HG03066 (cell line): ENCODE measurements around the gene SKAP1.
"Not testable (repeated sequence)": the region's sequence is repeated elsewhere in the genome, so short reads cannot be mapped to it uniquely, and the experiment has no call there.

ENCODE experiments used
- ATAC-seq: cut with Tn5 transposase; IDR thresholded peaks from one replicate; pipeline ENCODE4 v1.9.1; 2021; ENCODE audit warnings: low read depth; ENCODE audit not compliant: unreplicated experiment

The SKAP1 gene

GRCh38 chr17:48229936-48230335, 200.1 kb downstream of the SKAP1 start:
- no peak for ATAC-seq

GRCh38 chr17:48228720-48229119, 201.3 kb downstream of the SKAP1 start:
- ATAC-seq, result no peak

- ATAC-seq, result no peak
Observed at GRCh38 chr17:48225725-48226567, 204.1 kb downstream of the SKAP1 start.

- ATAC-seq, result no peak
Observed at GRCh38 chr17:48223945-48224344, 206.1 kb downstream of the SKAP1 start.

- no peak for ATAC-seq
Observed at GRCh38 chr17:48219617-48220016, 210.4 kb downstream of the SKAP1 start.

- ATAC-seq, result no peak
Observed at GRCh38 chr17:48215583-48216139, 214.4 kb downstream of the SKAP1 start.

GRCh38 chr17:48213797-48214196, 216.2 kb downstream of the SKAP1 start:
- ATAC-seq, result no peak

- no peak for ATAC-seq
Observed at GRCh38 chr17:48211787-48212186, 218.2 kb downstream of the SKAP1 start.

GRCh38 chr17:48211011-48211410, 219.0 kb downstream of the SKAP1 start:
- ATAC-seq, result no peak

- ATAC-seq, result no peak
Observed at GRCh38 chr17:48209973-48210372, 220.0 kb downstream of the SKAP1 start.

- no peak for ATAC-seq
Observed at GRCh38 chr17:48207776-48208544, 222.1 kb downstream of the SKAP1 start.

GRCh38 chr17:48207036-48207435, 223.0 kb downstream of the SKAP1 start:
- not testable (repeated sequence) for ATAC-seq

- ATAC-seq, result no peak
Observed at GRCh38 chr17:48202959-48203358, 227.1 kb downstream of the SKAP1 start.

GRCh38 chr17:48198950-48199541, 231.0 kb downstream of the SKAP1 start:
- no peak for ATAC-seq

GRCh38 chr17:48195910-48196309, 234.1 kb downstream of the SKAP1 start:
- no peak for ATAC-seq

- ATAC-seq, result no peak
Observed at GRCh38 chr17:48194097-48194550, 235.9 kb downstream of the SKAP1 start.

GRCh38 chr17:48192321-48192731, 237.7 kb downstream of the SKAP1 start:
- no peak for ATAC-seq

- no peak for ATAC-seq
Observed at GRCh38 chr17:48191362-48191761, 238.7 kb downstream of the SKAP1 start.

GRCh38 chr17:48190871-48191270, 239.1 kb downstream of the SKAP1 start:
- ATAC-seq, result no peak

GRCh38 chr17:48187872-48188608, 242.0 kb downstream of the SKAP1 start:
- no peak for ATAC-seq
